ENCODE results near the gene GPR15LG.
"Not testable (repeated sequence)": the region's sequence is repeated elsewhere in the genome, so short reads cannot be mapped to it uniquely, and the experiment has no call there.

The GPR15LG gene

DNA sequence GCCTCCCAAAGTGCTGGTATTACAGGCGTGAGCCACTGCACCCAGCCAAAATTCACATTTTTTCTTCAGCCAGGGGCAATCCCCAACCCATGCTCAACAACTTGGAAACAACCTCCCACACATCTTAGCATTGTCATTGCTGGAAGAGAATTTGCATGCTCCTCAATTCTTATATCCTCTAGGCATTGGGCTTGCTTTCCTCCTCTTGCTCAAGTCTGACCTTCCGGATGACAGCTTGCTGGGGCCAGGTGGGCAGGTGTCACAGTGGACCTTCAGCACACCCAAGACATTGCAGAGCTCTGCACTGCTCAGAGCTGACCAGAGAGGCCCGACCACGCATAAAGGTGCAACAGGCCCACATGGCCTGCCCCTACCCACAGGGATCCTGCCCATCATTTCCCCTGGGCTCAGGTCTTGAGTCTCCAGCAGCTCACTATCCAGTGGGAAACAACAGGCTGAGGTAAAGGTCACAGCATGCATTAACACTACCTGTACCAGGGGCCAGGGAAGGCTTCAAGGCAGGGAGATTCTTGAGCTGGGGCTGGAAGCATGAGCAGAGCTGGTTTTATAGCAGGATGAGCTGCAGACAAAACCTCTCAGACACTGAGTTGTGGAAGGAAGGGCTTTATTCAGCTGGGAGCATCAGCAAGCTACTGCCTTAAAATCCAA lies 6.8 kb upstream of the GPR15LG start:
- FAIRE-seq (no peak), DNase-seq (ENCODE audit: insufficient read length, low spot score) (no peak)
- TF ChIP-seq CTCF (IDR thresholded peaks at IDR 0.05; ENCODE audit: insufficient read depth, missing control alignments): no peak

- DNase-seq (ENCODE audit: insufficient read length, low spot score): not testable (repeated sequence)
Measured at GRCh38 chr10:84167289-84167653, 6.3 kb upstream of the GPR15LG start.

GRCh38 chr10:84168382-84168781 lies 5.2 kb upstream of the GPR15LG start:
- DNase-seq (ENCODE audit: insufficient read length, low spot score); FAIRE-seq: not testable (repeated sequence)

More at GRCh38 chr10:84167289-84167653, 6.3 kb upstream of the GPR15LG start:
- FAIRE-seq: not testable (repeated sequence)

DNA sequence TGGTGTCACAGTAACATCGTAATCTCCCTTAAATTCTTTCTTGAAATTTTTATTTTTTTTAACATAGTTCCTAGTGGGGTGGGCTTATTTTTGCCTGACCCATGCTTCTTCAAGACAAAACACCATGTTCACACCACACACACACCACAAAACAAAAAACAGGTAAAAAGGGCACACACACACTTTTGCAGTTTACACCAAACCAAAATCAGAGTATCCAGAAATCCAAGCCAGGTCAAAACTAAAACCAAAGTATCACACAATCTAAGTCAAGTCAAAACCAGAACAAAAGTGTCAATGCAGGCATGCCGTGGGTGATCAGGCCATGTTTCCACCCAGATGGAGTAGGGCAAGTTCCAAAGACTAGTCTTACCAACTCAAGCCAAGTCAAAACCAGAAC lies 2.4 kb upstream of the GPR15LG start:
- FAIRE-seq; DNase-seq (ENCODE audit: insufficient read length, low spot score): not testable (repeated sequence)

GRCh38 chr10:84171700-84172466 lies 1.7 kb upstream of the GPR15LG start:
- not testable (repeated sequence) for FAIRE-seq; DNase-seq (ENCODE audit: insufficient read length, low spot score)

DNA sequence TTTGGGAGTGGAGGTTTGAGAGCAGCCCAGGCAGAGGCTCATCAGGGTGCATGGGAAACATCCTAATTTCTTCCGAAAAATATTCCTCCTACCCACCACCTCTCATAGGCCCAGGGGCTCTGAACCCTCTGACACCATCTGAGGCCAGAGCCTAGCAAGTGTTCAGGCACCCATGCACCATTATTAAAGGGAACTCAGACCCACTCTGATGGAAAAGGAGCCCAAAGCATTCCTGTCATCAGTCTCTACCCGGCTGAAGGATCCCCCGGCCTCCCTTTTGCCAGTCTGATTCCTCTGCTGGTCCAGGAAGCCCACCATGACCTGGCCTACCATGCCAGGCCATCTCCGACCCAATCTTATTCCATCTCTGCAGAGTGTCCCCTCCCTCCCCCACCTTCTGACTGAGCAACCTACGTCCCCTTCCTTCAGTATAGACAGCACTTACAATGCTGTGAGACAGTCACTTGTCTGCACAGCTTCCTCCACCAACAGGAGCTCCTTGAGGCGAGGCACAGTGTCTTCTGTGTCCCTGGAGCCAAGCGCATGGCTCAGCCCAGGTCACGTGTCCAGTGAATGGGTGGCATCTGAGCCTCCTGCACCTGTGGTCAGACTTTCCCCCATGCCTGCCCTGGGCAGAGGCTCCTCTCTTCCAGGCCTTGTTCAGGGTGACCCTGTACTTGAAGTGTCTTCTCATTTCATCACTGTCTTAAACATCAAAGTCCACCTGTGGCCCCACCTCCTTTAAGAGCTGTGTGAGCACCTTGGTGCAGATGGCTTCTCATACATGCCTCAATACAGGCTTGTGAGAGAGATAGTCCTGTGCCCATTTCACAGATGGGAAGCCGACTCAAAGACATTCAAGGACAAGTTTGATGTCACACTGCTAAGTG lies 889 bp upstream of the GPR15LG start:
- DNase-seq (ENCODE audit: insufficient read length, low spot score): no peak
- FAIRE-seq: no peak
- TF ChIP-seq CTCF (IDR thresholded peaks at IDR 0.05; ENCODE audit: insufficient read depth, missing control alignments): no peak

- no peak for TF ChIP-seq CTCF (IDR thresholded peaks at IDR 0.05; ENCODE audit: insufficient read depth, missing control alignments)
- DNase-seq (ENCODE audit: insufficient read length, low spot score) (no peak), FAIRE-seq (no peak)
Measured at GRCh38 chr10:84175436-84175835, 1.8 kb downstream of the GPR15LG start.

- no peak for FAIRE-seq
- DNase-seq (ENCODE audit: insufficient read length, low spot score): no peak
- TF ChIP-seq CTCF (IDR thresholded peaks at IDR 0.05; ENCODE audit: insufficient read depth, missing control alignments): no peak
Measured at GRCh38 chr10:84176351-84176750, 2.8 kb downstream of the GPR15LG start.

All from D721Med (cell line).